ENCODE results near the gene TBX3.

Gene TBX3

GRCh38 chr12:114681116-114681871 lies 2.7 kb downstream of the TBX3 start:
- TF ChIP-seq, protein P1, sequence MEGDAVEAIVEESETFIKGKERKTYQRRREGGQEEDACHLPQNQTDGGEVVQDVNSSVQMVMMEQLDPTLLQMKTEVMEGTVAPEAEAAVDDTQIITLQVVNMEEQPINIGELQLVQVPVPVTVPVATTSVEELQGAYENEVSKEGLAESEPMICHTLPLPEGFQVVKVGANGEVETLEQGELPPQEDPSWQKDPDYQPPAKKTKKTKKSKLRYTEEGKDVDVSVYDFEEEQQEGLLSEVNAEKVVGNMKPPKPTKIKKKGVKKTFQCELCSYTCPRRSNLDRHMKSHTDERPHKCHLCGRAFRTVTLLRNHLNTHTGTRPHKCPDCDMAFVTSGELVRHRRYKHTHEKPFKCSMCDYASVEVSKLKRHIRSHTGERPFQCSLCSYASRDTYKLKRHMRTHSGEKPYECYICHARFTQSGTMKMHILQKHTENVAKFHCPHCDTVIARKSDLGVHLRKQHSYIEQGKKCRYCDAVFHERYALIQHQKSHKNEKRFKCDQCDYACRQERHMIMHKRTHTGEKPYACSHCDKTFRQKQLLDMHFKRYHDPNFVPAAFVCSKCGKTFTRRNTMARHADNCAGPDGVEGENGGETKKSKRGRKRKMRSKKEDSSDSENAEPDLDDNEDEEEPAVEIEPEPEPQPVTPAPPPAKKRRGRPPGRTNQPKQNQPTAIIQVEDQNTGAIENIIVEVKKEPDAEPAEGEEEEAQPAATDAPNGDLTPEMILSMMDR (IDR thresholded peaks at IDR 0.05; ENCODE audit: low read depth, low read length), result no peak

DNA sequence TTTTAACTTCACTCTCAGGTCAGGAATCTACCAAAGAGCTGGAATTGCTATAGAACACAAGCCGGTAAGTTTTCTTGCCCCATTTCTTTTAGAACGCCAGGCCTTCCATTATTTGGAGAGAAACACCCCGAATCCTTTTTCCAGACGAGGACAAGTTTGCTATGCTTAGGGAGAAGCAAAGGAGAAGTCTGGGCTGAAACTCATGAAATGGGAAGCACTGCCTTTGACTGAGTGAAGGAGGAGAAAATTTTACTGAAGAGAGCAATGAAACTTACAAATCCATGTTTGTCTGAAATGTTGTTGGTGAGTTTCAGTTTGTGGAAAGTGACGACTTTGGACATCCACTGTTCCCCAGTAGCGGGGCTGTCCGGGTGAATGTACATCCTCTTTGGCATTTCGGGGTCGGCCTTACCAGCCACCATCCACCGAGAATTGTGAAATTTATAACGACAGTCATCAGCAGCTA lies 3.3 kb downstream of the TBX3 start:
- TF ChIP-seq, protein P1 (IDR thresholded peaks at IDR 0.05; ENCODE audit: low read depth, low read length), result no peak
- H3K4me3 ChIP-seq (ENCODE audit: low read depth, low read length), result peak overlapping the region; percentile 97

More at GRCh38 chr12:114681116-114681871, 2.7 kb downstream of the TBX3 start:
- peak overlapping the region; percentile 97 for H3K4me3 ChIP-seq (ENCODE audit: low read depth, low read length)

GRCh38 chr12:114679942-114680341 lies 4.0 kb downstream of the TBX3 start:
- H3K4me3 ChIP-seq (ENCODE audit: low read depth, low read length), result peak overlapping the region; percentile 97
- TF ChIP-seq, protein P1 (IDR thresholded peaks at IDR 0.05; ENCODE audit: low read depth, low read length), result no peak

GRCh38 chr12:114679452-114679875 lies 4.5 kb downstream of the TBX3 start:
- peak overlapping the region; percentile 97 for H3K4me3 ChIP-seq (ENCODE audit: low read depth, low read length)
- TF ChIP-seq, protein P1 (IDR thresholded peaks at IDR 0.05; ENCODE audit: low read depth, low read length), result no peak

- peak overlapping the region; percentile 97 for H3K4me3 ChIP-seq (ENCODE audit: low read depth, low read length)
Observed at GRCh38 chr12:114678718-114679117, 5.3 kb downstream of the TBX3 start.

DNA sequence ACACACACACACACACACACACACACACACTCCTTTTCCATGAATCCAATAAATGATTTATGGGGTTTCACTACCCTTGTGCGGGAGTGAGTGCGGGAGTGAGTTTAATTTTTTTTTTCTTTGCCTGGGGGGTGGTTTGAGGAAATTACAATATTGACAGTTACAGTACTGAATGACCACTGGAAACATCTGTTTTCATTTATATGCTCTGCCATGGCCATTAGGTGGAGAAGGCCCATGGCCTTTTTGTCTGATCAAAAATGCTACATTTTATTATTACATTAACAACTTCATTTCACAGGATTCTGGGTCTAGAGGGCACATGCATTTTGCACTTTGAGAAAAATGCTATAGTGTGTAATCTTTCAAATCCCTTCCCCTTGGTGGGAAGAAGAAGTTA lies 5.9 kb downstream of the TBX3 start:
- H3K4me3 ChIP-seq (ENCODE audit: low read depth, low read length), result 0 out of 2 replicates have a peak overlapping the region, but pooled peaks have one; percentile 5
- TF ChIP-seq, protein P1 (IDR thresholded peaks at IDR 0.05; ENCODE audit: low read depth, low read length), result no peak

More at GRCh38 chr12:114678718-114679117, 5.3 kb downstream of the TBX3 start:
- TF ChIP-seq, protein P1 (IDR thresholded peaks at IDR 0.05; ENCODE audit: low read depth, low read length), result no peak

DNA sequence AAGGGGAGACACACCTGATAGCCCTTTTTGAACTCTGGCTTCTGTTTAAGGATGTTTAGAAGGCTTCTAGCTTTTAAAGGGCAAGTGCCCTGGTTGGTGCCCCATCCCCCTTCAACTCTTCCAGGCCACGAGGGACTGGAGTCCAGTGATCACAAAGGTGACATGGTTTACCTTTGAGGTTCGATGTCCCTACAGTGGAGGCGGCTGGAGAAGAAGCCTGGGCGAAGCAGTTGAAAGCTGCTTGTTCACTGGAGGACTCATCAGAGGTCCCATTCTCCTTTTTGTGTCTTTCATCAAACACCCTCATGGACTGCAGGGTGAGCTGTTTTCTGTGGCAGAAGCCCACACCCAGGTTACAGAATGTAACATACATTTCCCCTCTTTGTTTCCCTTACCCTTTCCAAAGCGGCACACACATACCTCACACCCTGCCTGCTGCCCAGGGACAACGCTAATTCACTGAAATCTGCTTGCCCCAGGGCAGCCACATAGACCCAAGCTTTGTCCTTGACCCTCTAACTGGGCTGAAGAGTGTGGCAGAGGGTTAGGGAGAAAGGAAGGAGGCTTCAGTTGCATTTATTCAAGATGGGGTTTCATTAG lies 7.7 kb downstream of the TBX3 start:
- H3K4me3 ChIP-seq (ENCODE audit: low read depth, low read length), result no peak overlapping the region

More for the DNA sequence above, 7.7 kb downstream of the TBX3 start:
- TF ChIP-seq, protein P1 (IDR thresholded peaks at IDR 0.05; ENCODE audit: low read depth, low read length), result no peak

Measured in WI38 (cell line).